Gastrocnemius medialis (tissue), 4 donors: ENCODE data around the gene ATP5F1D. TPM values are rescaled to one million over a fixed set of nuclear protein-coding genes. Genes with fewer than 3 reads are reported as not detected.

Experiments used
- ATAC-seq, 2 donors: fragments of 150-250 bp; one replicate each; pipeline ENCODE4 v1.9.1; 2016
- DNase-seq, 2 donors: peaks; one replicate each; pipeline ENCODE4 v3.0.0-alpha.2; 2019
- H3K27ac ChIP-seq, 4 donors: fragments of 200-600 bp; sonication (generic); 1 replicate in 1 of 4; 2 replicates in 3 of 4; pipeline ENCODE4 v1.5.1; 2016 to 2018; ENCODE audit warnings: mild to moderate bottlenecking in 2 of 4, moderate library complexity in 1 of 4
- H3K27me3 ChIP-seq, 3 donors: fragments of 200-600 bp; sonication (generic) in 2 of 3; 1 replicate in 1 of 3; 2 replicates in 2 of 3; pipeline versions ENCODE4 v1.5.1 to v1.6.0; 2016 to 2019; ENCODE audit warnings: mild to moderate bottlenecking in 1 of 3, moderate library complexity in 1 of 3
- H3K36me3 ChIP-seq, 2 donors: fragments of 200-600 bp; sonication (generic) in 1 of 2; one replicate each; pipeline ENCODE4 v1.5.1; 2017 to 2018
- H3K4me1 ChIP-seq, 2 donors: fragments of 200-600 bp; sonication (generic) in 1 of 2; one replicate each; pipeline ENCODE4 v1.5.1; 2016 to 2017; ENCODE audit warnings: mild to moderate bottlenecking in 2 of 2
- H3K4me3 ChIP-seq, 4 donors: fragments of 200-600 bp; sonication (generic) in 3 of 4; 1 replicate in 1 of 4; 2 replicates in 3 of 4; pipeline ENCODE4 v1.5.1; 2016 to 2019; ENCODE audit warnings: mild to moderate bottlenecking in 2 of 4
- H3K9me3 ChIP-seq, 3 donors: fragments of 200-600 bp; sonication (generic) in 2 of 3; 1 replicate in 1 of 3; 2 replicates in 2 of 3; pipeline ENCODE4 v1.5.1; 2016 to 2019
- POLR2A ChIP-seq, 2 donors: fragments of 450-650 bp; IDR thresholded peaks; one replicate each; pipeline ENCODE4 v1.6.1; 2017; ENCODE audit warnings: antibody characterized with exemption in 2 of 2, mild to moderate bottlenecking in 2 of 2, moderate library complexity in 2 of 2
- in situ Hi-C, 4 donors: fragments of 200-750 bp; cut with MboI; loops; one replicate each; pipeline versions ENCODE4 v1.15.0 to v1.8.0; 2017; ENCODE audit warnings: low sequenced_read_pairs in 4 of 4
- intact Hi-C: fragments of 100-400 bp; cut with DNase I; formaldehyde crosslinking; loops from one replicate; pipeline ENCODE4 v1.15.1; 2023; ENCODE audit warnings: low total_unique reads
- total RNA-seq, 4 donors: library from RNA; depleted of rRNA; stranded (reverse); fragments of >200 nt; gene quantifications; one replicate each; pipeline versions ENCODE4 v1.1.0 to v1.2.3, GENCODE V29; 2016
- TF ChIP-seq, protein P1 (sequence below), 5 experiments: fragments of 450-650 bp in 3 of 5; fragments of 200-600 bp in 2 of 5; sonication (generic) in 2 of 5; IDR thresholded peaks in 4 of 5; conservative IDR thresholded peaks in 1 of 5; 1 replicate in 4 of 5; 2 replicates in 1 of 5; pipeline ENCODE4 v1.5.1; 2016 to 2019; ENCODE audit warnings: antibody characterized with exemption in 5 of 5, mild to moderate bottlenecking in 3 of 5, moderate library complexity in 3 of 5

The ATP5F1D gene
- total RNA-seq, 4 donors from 2014 or later = 189 to 442 (median 273) TPM

DNA sequence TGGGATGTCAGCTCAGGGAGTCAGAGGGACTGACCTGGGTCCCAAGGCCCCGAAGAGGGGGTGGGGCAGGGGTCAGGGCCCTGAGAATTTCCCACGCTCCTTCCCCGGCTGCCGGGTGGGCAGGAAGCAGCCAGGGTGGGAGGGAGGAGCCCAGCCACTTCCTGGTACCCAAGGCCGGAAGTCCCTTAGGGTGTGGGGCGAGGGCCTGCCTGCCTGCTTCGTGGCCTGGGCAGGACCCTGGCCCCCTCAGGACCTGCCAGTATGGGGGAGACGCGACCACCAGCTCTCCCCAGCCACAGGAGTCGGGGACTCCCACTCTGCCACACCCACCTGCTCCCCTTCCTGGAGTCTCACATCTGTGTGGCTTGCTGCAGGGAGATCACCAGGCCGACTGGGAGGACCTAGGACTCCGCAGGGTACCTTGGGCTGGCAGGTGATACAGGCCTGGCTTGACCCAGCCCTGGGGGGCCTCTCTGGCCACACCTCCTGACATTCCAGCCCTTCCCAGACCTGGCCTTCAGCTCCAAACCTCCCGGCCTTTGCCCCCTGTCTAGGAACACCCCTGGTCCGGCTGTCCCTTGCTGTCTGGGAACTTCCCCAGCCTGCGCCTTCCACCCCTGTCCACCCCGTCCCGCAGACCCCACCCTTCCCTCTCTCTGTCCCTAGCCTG, 17.8 kb downstream of the ATP5F1D start:
- no peaks in the 10 kb centered on the region for H3K9me3 ChIP-seq
- peak in 1 of 2 donors; percentile 5 for ATAC-seq
- H3K27ac ChIP-seq = peak overlapping the region; percentile 94 to 99 (median 96)
- peak in 1 of 2 donors; percentile 25 for TF ChIP-seq POLR2A (IDR thresholded peaks at IDR 0.05)
- TF ChIP-seq, protein P1, sequence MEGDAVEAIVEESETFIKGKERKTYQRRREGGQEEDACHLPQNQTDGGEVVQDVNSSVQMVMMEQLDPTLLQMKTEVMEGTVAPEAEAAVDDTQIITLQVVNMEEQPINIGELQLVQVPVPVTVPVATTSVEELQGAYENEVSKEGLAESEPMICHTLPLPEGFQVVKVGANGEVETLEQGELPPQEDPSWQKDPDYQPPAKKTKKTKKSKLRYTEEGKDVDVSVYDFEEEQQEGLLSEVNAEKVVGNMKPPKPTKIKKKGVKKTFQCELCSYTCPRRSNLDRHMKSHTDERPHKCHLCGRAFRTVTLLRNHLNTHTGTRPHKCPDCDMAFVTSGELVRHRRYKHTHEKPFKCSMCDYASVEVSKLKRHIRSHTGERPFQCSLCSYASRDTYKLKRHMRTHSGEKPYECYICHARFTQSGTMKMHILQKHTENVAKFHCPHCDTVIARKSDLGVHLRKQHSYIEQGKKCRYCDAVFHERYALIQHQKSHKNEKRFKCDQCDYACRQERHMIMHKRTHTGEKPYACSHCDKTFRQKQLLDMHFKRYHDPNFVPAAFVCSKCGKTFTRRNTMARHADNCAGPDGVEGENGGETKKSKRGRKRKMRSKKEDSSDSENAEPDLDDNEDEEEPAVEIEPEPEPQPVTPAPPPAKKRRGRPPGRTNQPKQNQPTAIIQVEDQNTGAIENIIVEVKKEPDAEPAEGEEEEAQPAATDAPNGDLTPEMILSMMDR (IDR thresholded peaks at IDR 0.05 in 4 of 5, conservative IDR thresholded peaks at IDR 0.05 in 1 of 5) = no peak
- DNase-seq = no peak
- H3K27me3 ChIP-seq = no peaks in the 10 kb centered on the region
- intact Hi-C loops = no loop called here
- peaks cover 0 to 36% of the 10 kb centered on the region in 2 donors for H3K36me3 ChIP-seq
- peaks cover 52 to 54% of the 10 kb centered on the region in 2 donors for H3K4me1 ChIP-seq
- peak overlapping the region; percentile 22 to 65 (median 30) for H3K4me3 ChIP-seq
- in situ Hi-C loops = no loop called here

DNA sequence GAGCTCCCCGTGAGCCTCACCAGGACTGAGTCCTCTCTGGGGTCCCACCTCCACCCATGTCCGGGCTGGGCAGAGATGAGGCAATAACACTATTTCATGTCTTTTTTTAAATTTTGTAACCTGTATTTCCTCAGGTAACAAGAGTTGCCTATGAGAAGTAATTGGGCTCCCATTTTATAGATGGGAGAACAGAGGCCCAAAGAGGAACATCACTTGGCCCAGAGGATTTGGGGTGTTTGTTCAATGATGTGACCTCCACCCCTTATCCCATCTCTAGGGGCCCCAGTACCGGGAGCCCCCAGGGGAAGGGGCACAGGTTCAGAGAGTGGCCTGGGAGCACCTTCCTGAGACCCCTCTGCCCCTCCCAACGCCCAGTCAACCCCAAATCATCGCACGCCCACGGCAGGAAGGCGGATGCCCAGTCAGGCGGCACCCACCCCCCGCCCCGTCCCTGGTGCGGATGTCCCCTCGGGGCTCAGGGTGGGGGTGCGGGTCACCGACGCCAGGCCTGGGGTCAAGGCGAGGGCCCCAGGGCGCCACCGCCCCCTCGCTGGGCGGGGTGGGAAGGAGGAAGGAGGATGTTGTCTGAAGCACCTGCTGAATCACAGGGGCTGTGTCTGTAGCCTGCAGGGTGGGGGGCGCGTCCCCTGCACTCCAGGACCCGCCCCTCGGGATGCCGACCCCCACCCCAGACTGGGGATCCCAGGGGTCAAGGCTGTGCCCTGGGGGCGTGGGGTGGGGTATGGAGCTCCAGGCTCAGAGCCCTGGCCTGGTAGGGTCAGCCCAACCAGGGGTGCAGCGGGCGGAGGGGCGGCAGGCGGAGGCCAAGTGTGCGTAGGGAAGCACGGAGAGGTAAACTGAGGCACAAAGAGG, 18.6 kb downstream of the ATP5F1D start:
- Histone ChIP-seq H3K4me3 (peak overlapping the region; percentile 15 to 83 (median 60)), H3K27me3 (no peaks in the 10 kb centered on the region), H3K4me1 (peaks cover 45 to 47% of the 10 kb centered on the region in 2 donors), H3K27ac (peak overlapping the region; percentile 94 to 99 (median 96)), H3K9me3 (no peaks in the 10 kb centered on the region), H3K36me3 (peaks cover 0 to 28% of the 10 kb centered on the region in 2 donors)
- DNase-seq = no peak
- ATAC-seq = peak in 1 of 2 donors; percentile 1
- no peak for TF ChIP-seq POLR2A (IDR thresholded peaks at IDR 0.05)
- TF ChIP-seq, protein P1 (IDR thresholded peaks at IDR 0.05 in 4 of 5, conservative IDR thresholded peaks at IDR 0.05 in 1 of 5) = no peak
- in situ Hi-C loops = no loop called here
- intact Hi-C loops = no loop called here

DNA sequence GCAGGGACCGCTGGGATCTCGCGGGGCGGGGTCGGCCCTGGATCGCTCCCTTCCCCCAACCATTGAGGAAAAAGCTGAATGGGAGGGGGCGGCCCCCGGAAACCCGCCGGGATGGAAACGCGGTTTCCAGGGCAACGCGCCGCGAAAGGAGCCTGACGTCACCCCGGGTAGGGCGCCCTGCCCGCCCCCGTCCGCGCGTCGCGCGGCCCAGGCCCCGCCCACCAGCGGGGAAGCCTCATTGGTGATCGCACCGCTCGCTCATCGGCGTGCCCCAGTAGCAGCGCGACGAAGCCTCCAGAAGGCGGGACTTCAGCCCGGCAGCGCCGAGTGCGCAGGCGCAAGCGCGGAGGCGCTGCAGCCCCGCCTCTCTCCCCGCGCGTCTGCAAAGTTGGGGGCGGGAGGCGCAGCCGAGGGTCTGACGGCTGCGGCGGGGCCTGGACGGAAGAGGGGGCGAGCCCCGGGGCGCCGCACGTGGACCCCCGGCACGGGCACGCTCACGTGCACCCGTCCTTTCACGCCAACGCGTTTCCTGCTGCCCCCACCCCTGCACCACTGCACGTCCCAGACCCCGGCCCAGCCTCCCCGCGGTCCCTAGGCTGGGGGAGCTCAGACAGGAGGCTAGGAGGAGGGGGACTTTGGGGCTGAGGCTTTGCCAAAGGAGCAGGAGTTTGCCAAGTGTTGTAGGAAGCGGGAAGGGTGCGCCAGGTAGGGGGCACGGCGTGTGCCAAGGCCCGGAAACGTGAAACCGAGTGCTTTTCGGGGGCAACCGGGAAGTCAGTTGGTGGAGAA, 19.4 kb downstream of the ATP5F1D start:
- TF ChIP-seq, protein P1 (IDR thresholded peaks at IDR 0.05 in 4 of 5, conservative IDR thresholded peaks at IDR 0.05 in 1 of 5) = no peak
- peak; percentile 40 to 52 for TF ChIP-seq POLR2A (IDR thresholded peaks at IDR 0.05)
- intact Hi-C loops = loop anchor here (1.0 kb wide), 1 partner anchor 12 kb away; no protein-coding TSS in a partner anchor
- ATAC-seq = peak; percentile 70 to 80

DNA sequence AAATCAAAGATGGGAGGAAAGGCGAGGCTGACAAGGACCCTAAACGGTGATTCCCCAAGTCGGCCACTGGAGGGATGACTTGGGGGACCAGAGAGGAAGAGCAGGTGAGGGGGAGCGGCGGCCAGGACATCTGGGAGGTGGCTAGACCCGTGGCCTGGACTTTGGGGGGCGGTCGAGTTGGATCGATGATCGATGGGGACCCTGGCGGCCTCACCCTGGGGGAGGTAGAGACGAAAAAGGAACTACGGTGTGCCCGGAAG, 19.9 kb downstream of the ATP5F1D start:
- peaks cover 46 to 47% of the 10 kb centered on the region in 2 donors for H3K4me1 ChIP-seq
- intact Hi-C loops = loop anchor here (1.0 kb wide), 1 partner anchor 12 kb away; no protein-coding TSS in a partner anchor
- no peak for DNase-seq
- TF ChIP-seq, protein P1 (IDR thresholded peaks at IDR 0.05 in 4 of 5, conservative IDR thresholded peaks at IDR 0.05 in 1 of 5) = peak in 3 of 5 experiments; percentile 16 to 52 (median 36)
- TF ChIP-seq POLR2A (IDR thresholded peaks at IDR 0.05) = no peak
- ATAC-seq = no peak
- no peaks in the 10 kb centered on the region for H3K27me3 ChIP-seq
- peak overlapping the region; percentile 83 to 99 (median 93) for H3K27ac ChIP-seq
- H3K36me3 ChIP-seq = peaks cover 0 to 15% of the 10 kb centered on the region in 2 donors
- in situ Hi-C loops = no loop called here
- H3K9me3 ChIP-seq = no peaks in the 10 kb centered on the region
- H3K4me3 ChIP-seq = peak overlapping the region; percentile 60 to 93 (median 74)

More for the DNA sequence above, 19.4 kb downstream of the ATP5F1D start:
- in situ Hi-C loops = no loop called here
- peak overlapping the region; percentile 94 to 99 (median 96) for H3K27ac ChIP-seq
- no peaks in the 10 kb centered on the region for H3K27me3 ChIP-seq
- H3K4me3 ChIP-seq = peak overlapping the region; percentile 60 to 93 (median 74)
- H3K36me3 ChIP-seq = peaks cover 0 to 20% of the 10 kb centered on the region in 2 donors
- H3K4me1 ChIP-seq = peaks cover 42 to 43% of the 10 kb centered on the region in 2 donors
- H3K9me3 ChIP-seq = no peaks in the 10 kb centered on the region
- DNase-seq = peak; percentile 94
